ENCODE data around the gene PITX3. TPM values are rescaled to one million over a fixed set of nuclear protein-coding genes. Genes with fewer than 3 reads are reported as not detected.
A peak's percentile ranks its signal among the peaks of the same experiment; 100 is the strongest.

PITX3 gene
- total and polyA plus RNA-seq, 7 donors = 2.0 to 9.7 (median 7.6) TPM

DNA sequence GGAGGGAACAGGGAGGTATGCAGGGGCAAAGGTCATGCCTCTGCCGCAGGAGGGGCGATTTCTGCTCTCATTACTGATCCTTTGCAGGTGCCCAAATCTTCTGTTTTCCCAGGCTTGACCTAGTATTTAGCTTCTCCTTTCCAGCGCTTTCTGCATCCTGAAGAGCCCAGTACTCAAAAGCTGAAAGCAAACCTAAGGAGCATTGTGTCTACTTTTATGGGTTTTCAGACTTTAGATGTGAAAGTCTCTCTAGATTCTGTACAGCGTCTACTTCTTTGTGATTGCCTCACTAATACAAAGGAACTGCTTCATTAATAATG is 4.6 kb upstream of the PITX3 start:
- Histone ChIP-seq H3K36me3 (ENCODE audit: insufficient read depth in 1 of 2, low read depth in 1 of 2) (no peaks in the 10 kb centered on the region), H3K27ac (peak overlapping the region; percentile 86), H3K4me1 (peaks cover 65% of the 10 kb centered on the region), H3K9me3 (no peaks in the 10 kb centered on the region), H3K4me3 (peak overlapping the region; percentile 89), H3K27me3 (ENCODE audit: insufficient read depth in 3 of 3, low read length in 2 of 3) (no peaks in the 10 kb centered on the region)
- no peak for DNase-seq
- intact Hi-C loops (cut with DNase I) = loop anchor here (5.0 to 10.0 kb wide), 2 partner anchors 36 to 49 kb away; no protein-coding TSS in a partner anchor
- TF ChIP-seq CTCF (IDR thresholded peaks at IDR 0.05) = no peak
- WGBS, 3 donors = 0 to 1% (median 0%) methylated on average over 4 of the region's 4 CpGs
- no peak for ATAC-seq

- H3K4me1 ChIP-seq = peaks cover 63% of the 10 kb centered on the region
- H3K36me3 ChIP-seq (ENCODE audit: insufficient read depth in 1 of 2, low read depth in 1 of 2) = no peaks in the 10 kb centered on the region
- H3K27ac ChIP-seq = peak within 1 kb of the TSS; percentile 86
- peak; percentile 81 to 87 (median 84) for ATAC-seq
- intact Hi-C loops (cut with DNase I) = loop anchor here (5.0 to 10.0 kb wide), 2 partner anchors 37 to 49 kb away; no protein-coding TSS in a partner anchor
- peak within 1 kb of the TSS; percentile 89 for H3K4me3 ChIP-seq
- WGBS, 3 donors = 0% methylated on average over 47 of the region's 47 CpGs
- H3K9me3 ChIP-seq = no peaks in the 10 kb centered on the region
- no peaks in the 10 kb centered on the region for H3K27me3 ChIP-seq (ENCODE audit: insufficient read depth in 3 of 3, low read length in 2 of 3)
- DNase-seq = peak; percentile 89 to 94
- no peak for TF ChIP-seq CTCF (IDR thresholded peaks at IDR 0.05)
These were observed 4.0 kb upstream of the PITX3 start, which contains the start of gene GBF1 for GRCh38 chr10:102245082-102245931. Gene GBF1, plus strand, starts transcription at chr10:102245532. Its CDS starts 13,407 bp downstream, at chr10:102258939.

GRCh38 chr10:102243309-102243708 is 2.0 kb upstream of the PITX3 start:
- 26 to 38% (median 30%) methylated on average over 2 of the region's 2 CpGs for WGBS, 3 donors
- DNase-seq = no peak
- intact Hi-C loops (cut with DNase I) = loop anchor here in 1 of 2 donors (10.0 kb wide), 1 partner anchor 51 kb away; no protein-coding TSS in a partner anchor
- TF ChIP-seq CTCF (IDR thresholded peaks at IDR 0.05) = no peak
- Histone ChIP-seq H3K4me1 (peaks cover 61% of the 10 kb centered on the region), H3K27me3 (ENCODE audit: insufficient read depth in 3 of 3, low read length in 2 of 3) (no peaks in the 10 kb centered on the region), H3K36me3 (ENCODE audit: insufficient read depth in 1 of 2, low read depth in 1 of 2) (no peaks in the 10 kb centered on the region), H3K4me3 (no peak overlapping the region), H3K27ac (no peak overlapping the region), H3K9me3 (no peaks in the 10 kb centered on the region)
- no peak for ATAC-seq

GRCh38 chr10:102242118-102242485 is 790 bp upstream of the PITX3 start:
- peak overlapping the region; percentile 90 for H3K27ac ChIP-seq
- WGBS, 3 donors = 9 to 17% (median 12%) methylated on average over 7 of the region's 7 CpGs

More at GRCh38 chr10:102242118-102242485, 790 bp upstream of the PITX3 start:
- ATAC-seq (no peak), DNase-seq (no peak)
- H3K4me1 ChIP-seq = peaks cover 53% of the 10 kb centered on the region
- H3K27me3 ChIP-seq (ENCODE audit: insufficient read depth in 3 of 3, low read length in 2 of 3) = no peaks in the 10 kb centered on the region
- H3K36me3 ChIP-seq (ENCODE audit: insufficient read depth in 1 of 2, low read depth in 1 of 2) = no peaks in the 10 kb centered on the region
- H3K9me3 ChIP-seq = no peaks in the 10 kb centered on the region
- no peak for TF ChIP-seq CTCF (IDR thresholded peaks at IDR 0.05)
- H3K4me3 ChIP-seq = peak overlapping the region; percentile 87
- intact Hi-C loops (cut with DNase I) = loop anchor here in 1 of 2 donors (10.0 kb wide), 1 partner anchor 53 kb away; no protein-coding TSS in a partner anchor
